ENCODE results near the gene DDX52. TPM values are rescaled to one million over a fixed set of nuclear protein-coding genes. Genes with fewer than 3 reads are reported as not detected.

The DDX52 gene
- 10 to 100 TPM; 13.1 to 16.9 (median 14.7) TPM for total RNA-seq

GRCh38 chr17:37643118-37643766 is at the start of gene DDX52:
Gene DDX52, minus strand, starts transcription at chr17:37643446. Its CDS starts 26 bp downstream, at chr17:37643420.
- Histone ChIP-seq H3K4me1 (peaks cover 12 to 21% of the 10 kb centered on the region in 2 donors), H3K27ac (peak within 1 kb of the TSS; percentile 86 to 90 (median 88)), H3K4me3 (peak within 1 kb of the TSS; percentile 78 to 84 (median 78)), H3K36me3 (peaks cover 0 to 9% of the 10 kb centered on the region in 2 donors), H3K27me3 (peaks cover 2 to 10% (median 3%) of the 10 kb centered on the region in 3 donors), H3K9me3 (no peaks in the 10 kb centered on the region)
- peak; percentile 97 to 98 for ATAC-seq
- intact Hi-C loops (cut with DNase I; ENCODE audit: low total_unique reads): loop anchor here (2.0 kb wide), 1 partner anchor 34 kb away; the partner anchor contains the start of gene SYNRG
- DNase-seq: peak; percentile 71 to 86
- TF ChIP-seq CTCF (IDR thresholded peaks at IDR 0.05 in 4 of 5, conservative IDR thresholded peaks at IDR 0.05 in 1 of 5): no peak
- peak; percentile 54 to 57 for TF ChIP-seq POLR2A (IDR thresholded peaks at IDR 0.05)
- in situ Hi-C loops (cut with MboI; ENCODE audit: low sequenced_read_pairs in 4 of 4): no loop called here

- no peak overlapping the region for H3K4me3 ChIP-seq
- H3K36me3 ChIP-seq: no peaks in the 10 kb centered on the region
- no peak for DNase-seq
- no peaks in the 10 kb centered on the region for H3K9me3 ChIP-seq
- H3K4me1 ChIP-seq: no peaks in the 10 kb centered on the region
- TF ChIP-seq CTCF (IDR thresholded peaks at IDR 0.05 in 4 of 5, conservative IDR thresholded peaks at IDR 0.05 in 1 of 5) (no peak), POLR2A (IDR thresholded peaks at IDR 0.05) (no peak)
- intact Hi-C loops (cut with DNase I; ENCODE audit: low total_unique reads): no loop called here
- in situ Hi-C loops (cut with MboI; ENCODE audit: low sequenced_read_pairs in 4 of 4): no loop called here
- H3K27ac ChIP-seq: no peak overlapping the region
- no peaks in the 10 kb centered on the region for H3K27me3 ChIP-seq
- no peak for ATAC-seq
Measured at GRCh38 chr17:37691807-37692206, 48.6 kb upstream of the DDX52 start.

GRCh38 chr17:37689317-37689716 is 46.1 kb upstream of the DDX52 start:
- H3K27me3 ChIP-seq: no peaks in the 10 kb centered on the region
- no peak overlapping the region for H3K4me3 ChIP-seq
- TF ChIP-seq CTCF (IDR thresholded peaks at IDR 0.05 in 4 of 5, conservative IDR thresholded peaks at IDR 0.05 in 1 of 5): no peak
- TF ChIP-seq POLR2A (IDR thresholded peaks at IDR 0.05): no peak
- H3K4me1 ChIP-seq: no peaks in the 10 kb centered on the region
- H3K9me3 ChIP-seq: no peaks in the 10 kb centered on the region
- in situ Hi-C loops (cut with MboI; ENCODE audit: low sequenced_read_pairs in 4 of 4): no loop called here
- H3K27ac ChIP-seq: no peak overlapping the region
- H3K36me3 ChIP-seq: no peaks in the 10 kb centered on the region
- ATAC-seq: no peak
- intact Hi-C loops (cut with DNase I; ENCODE audit: low total_unique reads): no loop called here
- DNase-seq: no peak

GRCh38 chr17:37683454-37683984 is 40.3 kb upstream of the DDX52 start:
- in situ Hi-C loops (cut with MboI; ENCODE audit: low sequenced_read_pairs in 4 of 4): no loop called here

More at GRCh38 chr17:37683454-37683984, 40.3 kb upstream of the DDX52 start:
- no peak for TF ChIP-seq CTCF (IDR thresholded peaks at IDR 0.05 in 4 of 5, conservative IDR thresholded peaks at IDR 0.05 in 1 of 5)
- no peak for TF ChIP-seq POLR2A (IDR thresholded peaks at IDR 0.05)
- ATAC-seq (no peak), DNase-seq (no peak)
- no peak overlapping the region for H3K4me3 ChIP-seq
- intact Hi-C loops (cut with DNase I; ENCODE audit: low total_unique reads): no loop called here
- no peaks in the 10 kb centered on the region for H3K4me1 ChIP-seq
- no peaks in the 10 kb centered on the region for H3K36me3 ChIP-seq
- peaks cover 0 to 7% (median 0%) of the 10 kb centered on the region in 3 donors for H3K27me3 ChIP-seq
- H3K27ac ChIP-seq: no peak overlapping the region
- H3K9me3 ChIP-seq: no peaks in the 10 kb centered on the region

Measured in gastrocnemius medialis (tissue), 4 donors.